ENCODE measurements around the gene DMPK.
A peak's percentile ranks its signal among the peaks of the same experiment; 100 is the strongest.

DMPK gene, protein sequence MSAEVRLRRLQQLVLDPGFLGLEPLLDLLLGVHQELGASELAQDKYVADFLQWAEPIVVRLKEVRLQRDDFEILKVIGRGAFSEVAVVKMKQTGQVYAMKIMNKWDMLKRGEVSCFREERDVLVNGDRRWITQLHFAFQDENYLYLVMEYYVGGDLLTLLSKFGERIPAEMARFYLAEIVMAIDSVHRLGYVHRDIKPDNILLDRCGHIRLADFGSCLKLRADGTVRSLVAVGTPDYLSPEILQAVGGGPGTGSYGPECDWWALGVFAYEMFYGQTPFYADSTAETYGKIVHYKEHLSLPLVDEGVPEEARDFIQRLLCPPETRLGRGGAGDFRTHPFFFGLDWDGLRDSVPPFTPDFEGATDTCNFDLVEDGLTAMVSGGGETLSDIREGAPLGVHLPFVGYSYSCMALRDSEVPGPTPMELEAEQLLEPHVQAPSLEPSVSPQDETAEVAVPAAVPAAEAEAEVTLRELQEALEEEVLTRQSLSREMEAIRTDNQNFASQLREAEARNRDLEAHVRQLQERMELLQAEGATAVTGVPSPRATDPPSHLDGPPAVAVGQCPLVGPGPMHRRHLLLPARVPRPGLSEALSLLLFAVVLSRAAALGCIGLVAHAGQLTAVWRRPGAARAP

GRCh38 chr19:45782162-45782691 lies at the start of gene DMPK:
Gene DMPK (minus strand): TSS chr19:45782490. CDS start chr19:45782352, 138 bp downstream.
- DNase-seq (ENCODE audit: low read depth, low spot score) = no peak

DNA sequence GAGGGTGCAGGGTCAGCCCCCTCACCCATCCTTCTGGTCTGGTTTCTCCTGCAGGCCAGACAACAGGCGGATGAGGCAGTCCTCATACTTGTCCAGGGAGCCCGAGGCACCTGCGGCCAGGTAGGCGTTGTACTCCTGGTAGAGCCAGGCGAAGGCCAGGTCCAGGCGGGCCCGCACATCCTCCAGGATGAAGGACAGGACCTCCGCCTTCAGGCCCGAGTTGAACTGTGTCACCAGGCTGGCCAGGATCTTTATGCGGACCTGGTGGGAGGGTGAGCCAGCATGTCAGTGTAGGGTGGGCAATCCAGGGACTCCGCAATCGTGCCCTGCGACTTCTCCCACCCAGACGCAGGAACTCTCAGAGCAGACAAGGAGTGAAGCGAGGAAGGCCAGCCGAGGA lies 46.7 kb upstream of the DMPK start:
- no peak for DNase-seq (ENCODE audit: low read depth, low spot score)

DNA sequence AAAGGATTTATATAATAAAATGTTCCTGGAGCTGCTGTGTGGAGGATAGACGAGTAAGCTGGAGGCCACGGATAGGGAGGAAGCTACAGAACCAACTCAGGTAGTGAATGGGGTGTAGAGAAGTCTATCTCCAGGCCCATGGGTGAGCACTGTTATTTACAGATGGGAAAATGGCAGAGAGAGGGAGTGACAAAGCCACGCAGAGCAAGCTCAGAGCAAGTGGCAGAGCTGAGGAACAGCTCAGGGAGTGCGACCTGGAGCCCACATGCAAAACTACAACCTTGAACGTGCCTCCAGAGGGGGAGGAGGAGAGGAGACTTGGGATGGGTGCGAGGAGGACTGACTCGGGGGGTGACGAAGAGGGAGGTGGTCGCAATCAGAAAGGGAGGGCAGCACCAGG lies 46.2 kb upstream of the DMPK start:
- no peak for DNase-seq (ENCODE audit: low read depth, low spot score)

DNA sequence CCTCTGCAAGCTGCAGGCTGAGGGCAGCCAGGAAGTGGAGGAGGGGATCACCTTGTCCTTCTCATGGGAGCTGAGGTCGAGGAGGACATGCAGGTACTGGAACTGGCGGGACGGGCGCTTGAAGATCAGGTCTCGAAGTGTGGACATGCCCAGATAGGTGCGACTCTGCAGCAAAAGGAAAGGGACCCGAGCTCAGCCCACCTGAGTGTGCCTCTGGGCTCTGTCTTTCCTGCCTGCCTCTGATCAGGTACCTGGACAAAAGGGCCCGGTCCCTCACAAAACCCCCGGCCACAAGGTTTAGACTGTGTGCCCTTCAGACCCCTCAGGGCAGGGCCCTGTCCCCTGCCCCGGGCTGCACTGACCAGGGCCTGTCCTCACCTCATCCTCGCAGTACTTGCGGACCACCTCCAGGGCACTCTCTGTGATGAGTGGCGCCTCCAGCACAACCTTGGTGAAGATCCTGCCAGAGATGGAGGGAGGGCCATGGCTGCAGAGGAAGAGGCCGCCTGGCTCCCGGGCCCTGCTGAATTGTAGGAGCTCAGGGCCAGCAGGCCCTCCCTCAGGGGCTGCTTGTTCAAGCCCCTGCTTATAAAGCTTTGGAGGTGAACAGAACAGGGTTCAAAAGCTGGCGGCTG lies 45.3 kb upstream of the DMPK start:
- DNase-seq (ENCODE audit: low read depth, low spot score) = no peak

DNA sequence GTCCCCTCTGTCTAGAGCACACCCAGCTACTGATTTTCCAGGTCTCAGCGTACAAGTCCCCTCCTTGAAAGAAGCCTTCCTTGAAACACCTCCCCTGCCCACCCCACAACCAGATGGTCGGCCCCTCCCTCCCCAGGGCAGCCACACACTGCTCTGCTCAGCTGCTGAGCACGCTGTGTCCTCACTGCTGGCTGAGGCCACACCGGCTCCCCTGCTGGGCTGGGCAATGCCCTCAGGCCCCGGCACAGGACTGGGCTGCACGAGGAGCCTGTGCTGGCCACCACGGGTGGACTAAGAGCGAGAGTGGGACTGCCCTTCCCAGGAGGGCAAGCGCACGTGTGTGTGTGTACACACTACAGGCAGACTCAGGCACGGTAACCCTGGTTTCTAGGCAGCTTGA lies 44.6 kb upstream of the DMPK start:
- DNase-seq (ENCODE audit: low read depth, low spot score) = no peak

DNA sequence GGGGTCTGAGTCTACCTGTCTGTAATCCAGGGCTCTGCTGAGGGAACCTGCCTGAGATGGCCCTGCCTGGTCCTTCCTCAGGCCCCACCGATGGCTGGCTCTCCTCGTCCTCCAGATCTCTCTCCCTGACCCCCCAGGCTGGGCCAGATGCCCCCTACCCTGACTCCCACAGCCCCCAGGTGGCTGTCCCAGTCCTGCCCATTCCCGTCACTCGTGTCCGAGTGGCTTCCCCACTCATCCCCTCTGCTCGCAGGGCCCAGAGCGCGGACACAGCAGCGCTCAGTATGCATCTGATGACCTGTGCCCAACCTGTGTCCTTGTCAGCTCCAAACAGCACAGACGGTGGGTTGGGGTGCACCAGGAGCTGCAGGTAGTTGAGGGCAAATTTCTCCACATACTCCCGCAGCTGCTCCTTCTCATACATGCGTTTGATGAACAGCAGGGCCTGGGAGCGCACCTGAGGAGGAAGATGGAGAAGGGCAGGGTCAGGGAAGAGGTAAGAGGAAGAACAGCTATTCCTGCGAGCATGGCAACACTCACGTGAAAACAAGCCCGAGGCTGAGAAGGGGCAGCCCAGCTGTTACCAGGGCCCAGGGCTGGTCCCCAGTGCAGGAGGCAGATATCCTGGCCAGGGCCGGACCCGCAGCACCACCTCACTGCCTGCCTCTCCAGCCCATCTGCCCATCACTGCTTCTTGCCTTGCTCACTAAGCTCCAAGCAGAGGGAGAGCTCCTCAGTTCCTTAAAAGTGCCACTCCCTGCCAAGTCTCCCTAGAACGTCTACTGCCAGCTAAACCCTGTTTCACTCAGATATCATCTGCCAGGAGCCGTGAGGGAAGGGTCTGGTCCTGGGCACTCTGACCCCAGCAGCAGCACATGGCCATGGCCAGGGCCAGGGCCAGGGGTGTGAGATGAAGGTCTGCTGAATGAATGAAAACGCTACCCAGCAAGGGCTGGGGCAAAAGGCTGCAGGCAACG lies 43.9 kb upstream of the DMPK start:
- no peak for DNase-seq (ENCODE audit: low read depth, low spot score)

- no peak for DNase-seq (ENCODE audit: low read depth, low spot score)
Measured at GRCh38 chr19:45825263-45825605, 42.9 kb upstream of the DMPK start.

DNA sequence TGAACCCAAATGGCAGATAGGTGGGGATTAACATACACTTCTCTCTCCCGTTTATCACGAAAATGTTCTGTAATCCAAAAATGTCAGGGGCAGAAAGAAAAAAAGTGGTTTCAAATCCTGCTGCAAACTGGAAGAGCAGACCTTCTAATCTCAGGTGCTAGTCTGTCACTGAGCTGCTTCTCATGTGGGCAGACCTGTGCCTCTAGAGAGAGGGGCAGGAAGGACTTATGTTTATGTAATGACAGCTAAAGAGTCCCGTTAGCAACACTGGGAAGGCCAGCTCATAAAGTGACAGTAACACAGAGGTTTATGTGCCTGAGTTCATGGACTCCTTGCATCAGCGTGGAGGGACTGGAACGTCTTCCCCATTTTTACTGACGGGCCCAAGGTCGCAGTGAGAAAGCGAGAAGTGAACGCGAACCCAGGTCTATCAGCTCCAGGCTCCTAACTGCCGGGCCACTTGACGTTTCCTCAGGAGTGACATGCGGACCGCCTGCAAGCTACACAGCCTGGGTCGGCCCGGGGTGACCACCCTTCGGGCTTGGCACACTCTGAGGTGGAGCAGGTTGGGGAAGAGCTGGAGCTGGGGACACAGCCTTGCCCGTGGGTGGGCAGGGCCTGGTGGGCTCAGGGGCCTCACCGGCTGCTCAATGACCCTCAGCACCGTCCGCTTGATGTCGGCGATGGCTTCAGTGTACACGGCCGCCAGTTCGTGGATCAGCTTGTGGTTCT lies 42.4 kb upstream of the DMPK start:
- DNase-seq (ENCODE audit: low read depth, low spot score) = no peak

DNA sequence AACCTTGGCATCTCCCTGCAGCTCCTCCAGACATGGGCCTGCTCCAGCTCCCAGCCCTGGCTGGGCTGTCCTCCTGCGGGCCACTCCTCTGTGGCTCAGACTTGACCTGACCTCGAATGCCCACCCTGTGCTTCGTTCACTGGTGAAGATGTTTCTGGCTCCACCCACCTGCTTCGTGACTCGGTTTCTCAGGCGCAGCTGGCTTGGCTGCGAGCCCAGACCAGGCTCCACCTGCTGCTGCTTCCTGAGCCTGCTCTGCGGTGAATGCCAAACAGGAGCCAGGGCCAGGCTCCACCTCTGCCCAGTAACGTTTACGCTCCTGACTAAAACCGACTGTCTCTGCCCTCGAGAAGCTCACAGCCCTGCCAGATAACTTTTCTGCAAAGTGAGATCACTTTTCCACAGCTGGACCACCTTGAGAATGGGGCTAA lies 41.8 kb upstream of the DMPK start:
- DNase-seq (ENCODE audit: low read depth, low spot score) = no peak

- DNase-seq (ENCODE audit: low read depth, low spot score) = no peak
Measured at GRCh38 chr19:45823182-45823581, 40.9 kb upstream of the DMPK start.

GRCh38 chr19:45822716-45823115 lies 40.4 kb upstream of the DMPK start:
- DNase-seq (ENCODE audit: low read depth, low spot score) = no peak

DNA sequence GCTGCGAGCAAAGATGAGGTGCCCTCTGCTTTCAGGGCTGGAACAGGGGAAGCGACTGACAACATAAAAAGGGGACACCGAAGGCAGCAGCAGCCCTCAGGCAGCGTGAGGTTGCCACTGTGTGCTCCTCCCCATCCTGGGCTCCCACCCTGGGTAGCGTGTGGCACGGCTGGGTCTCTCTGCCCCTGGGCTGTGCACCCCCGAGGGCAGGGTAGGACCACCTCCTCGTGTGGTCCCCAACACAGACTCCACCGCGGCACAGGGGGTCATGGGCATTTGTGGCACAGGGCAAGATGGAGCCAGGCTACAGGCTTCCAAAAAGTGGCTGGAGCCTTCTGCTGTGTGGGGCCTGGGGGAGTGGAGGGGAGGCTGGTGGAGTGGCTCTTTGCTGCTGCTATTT lies 39.3 kb upstream of the DMPK start:
- DNase-seq (ENCODE audit: low read depth, low spot score) = no peak

GRCh38 chr19:45821103-45821521 lies 38.8 kb upstream of the DMPK start:
- DNase-seq (ENCODE audit: low read depth, low spot score) = no peak

- no peak for DNase-seq (ENCODE audit: low read depth, low spot score)
Measured at GRCh38 chr19:45820413-45821102, 38.3 kb upstream of the DMPK start.

DNA sequence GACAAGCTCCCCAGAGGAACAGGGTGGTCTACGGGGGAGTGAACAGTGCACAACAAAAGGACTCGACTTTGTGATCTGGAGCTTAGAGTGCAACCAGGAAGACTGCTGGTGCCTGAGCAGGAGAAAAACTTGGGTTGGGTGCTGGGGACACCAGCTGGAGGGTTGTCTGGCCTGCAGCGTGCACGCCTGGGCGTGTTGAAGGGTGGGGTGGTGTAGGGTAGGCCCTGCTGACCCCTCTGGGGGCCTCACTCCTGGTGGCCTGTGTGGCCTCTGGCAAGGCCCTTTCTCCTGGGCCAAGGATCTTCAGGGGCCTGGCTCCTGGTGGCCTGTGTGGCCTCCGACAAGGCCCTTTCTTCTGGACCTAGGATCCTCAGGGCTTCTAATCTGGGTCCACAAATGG lies 37.5 kb upstream of the DMPK start:
- no peak for DNase-seq (ENCODE audit: low read depth, low spot score)

DNA sequence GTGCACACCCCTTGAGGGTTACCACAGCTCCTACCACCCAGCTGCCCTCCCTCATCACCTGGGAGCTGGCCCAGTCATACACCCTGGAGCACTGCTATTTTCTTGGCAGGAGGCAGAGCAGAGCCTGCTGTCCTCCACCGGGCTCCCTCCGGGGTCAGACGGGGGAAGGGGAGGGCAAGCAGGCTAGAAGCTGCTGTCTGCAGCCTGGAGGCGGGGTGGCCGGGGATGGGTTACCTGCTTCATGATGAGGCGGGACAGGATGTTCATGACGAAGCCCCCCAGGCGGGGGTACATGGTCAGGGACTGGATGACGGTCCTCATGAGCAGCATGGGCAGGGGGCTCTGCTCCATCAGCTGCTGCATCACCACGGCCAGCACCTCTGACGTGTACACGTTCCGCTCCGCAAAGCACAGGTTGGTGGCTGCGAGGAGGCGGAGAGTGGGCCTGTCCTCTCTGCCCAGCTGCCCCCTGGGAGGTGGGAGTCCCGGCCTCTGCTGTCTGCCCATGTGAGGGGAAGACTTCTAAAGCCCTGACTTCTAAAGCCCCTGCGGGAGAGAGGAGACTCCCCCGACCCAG lies 35.5 kb upstream of the DMPK start:
- no peak for DNase-seq (ENCODE audit: low read depth, low spot score)

DNA sequence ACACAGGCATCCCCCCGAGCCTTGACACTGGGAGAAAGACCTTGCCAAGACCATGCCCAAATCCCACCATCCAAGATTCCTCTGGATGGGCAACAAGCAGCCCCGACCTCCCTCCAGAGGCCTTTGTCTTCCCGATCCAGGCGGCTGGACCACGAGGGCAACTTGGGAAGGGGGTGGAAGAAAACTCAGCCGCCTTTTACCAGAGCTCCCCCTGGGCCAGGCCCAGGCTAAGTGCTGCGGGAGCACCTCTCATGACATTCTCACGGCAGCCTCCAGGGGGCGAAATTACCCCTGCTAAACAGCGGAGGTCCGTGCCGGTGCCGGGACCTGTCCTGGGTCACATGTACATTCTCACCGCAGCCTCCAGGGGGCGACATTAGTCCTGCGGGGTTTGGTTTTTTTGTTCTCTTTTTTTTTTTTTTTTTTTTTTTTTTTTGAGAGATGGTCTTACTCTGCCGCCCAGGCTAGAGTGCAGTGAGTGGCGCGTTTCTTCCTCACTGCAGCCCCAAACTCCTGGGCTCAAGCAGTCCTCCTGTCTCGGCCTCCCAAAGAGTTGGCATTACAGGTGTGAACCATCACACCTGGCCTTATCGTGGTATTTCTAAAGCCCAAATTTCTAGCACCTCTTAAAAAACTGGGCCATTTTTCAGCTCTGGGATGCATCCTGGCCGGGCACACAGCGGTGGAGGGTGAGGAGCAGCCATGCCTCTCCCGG lies 34.9 kb upstream of the DMPK start:
- DNase-seq (ENCODE audit: low read depth, low spot score) = peak; percentile 86

DNA sequence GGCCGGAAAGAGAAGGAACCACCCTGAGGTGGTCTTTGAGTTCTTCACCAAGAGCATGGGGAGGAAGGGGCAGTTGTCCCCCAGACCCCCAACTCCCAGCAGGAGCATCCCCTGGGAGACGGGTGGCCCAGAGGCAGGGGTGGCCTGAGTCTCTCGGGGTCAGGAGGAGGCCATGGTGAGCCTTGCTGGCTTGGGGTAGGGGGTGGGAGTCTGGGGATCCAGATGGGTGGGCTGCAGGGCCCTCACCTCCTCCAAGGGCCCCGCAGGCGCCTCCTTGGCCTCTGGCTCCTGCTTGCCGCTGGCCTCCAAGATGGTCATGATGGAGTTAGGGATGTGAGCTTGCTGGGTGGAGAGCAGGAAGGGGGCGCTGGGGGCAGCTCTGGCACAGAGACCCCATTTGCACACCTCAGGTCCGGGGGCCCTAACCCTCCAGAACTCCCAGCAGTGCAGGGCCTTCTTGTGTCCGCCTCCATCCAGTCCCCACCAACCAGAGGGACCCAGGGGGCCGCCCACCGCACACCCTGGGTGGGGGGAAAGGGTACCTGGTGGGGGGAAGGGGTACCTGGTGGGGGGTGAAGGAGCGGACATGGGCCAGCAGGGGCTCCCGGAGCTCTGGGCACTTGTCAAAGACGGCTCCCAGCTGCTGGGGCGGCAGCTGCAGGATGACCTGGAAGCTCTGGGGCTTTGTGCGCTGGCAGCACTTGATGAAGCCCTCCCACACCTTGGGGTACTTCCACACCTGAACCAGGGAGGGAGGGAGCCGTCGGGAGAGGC lies 34.1 kb upstream of the DMPK start:
- no peak for DNase-seq (ENCODE audit: low read depth, low spot score)
